H9 (cell line): ENCODE data around the gene HSPBP1. TPM values are rescaled to one million over a fixed set of nuclear protein-coding genes. Genes with fewer than 3 reads are reported as not detected.
A peak's percentile ranks its signal among the peaks of the same experiment; 100 is the strongest.

Source experiments
- DNase-seq: peaks from one replicate; pipeline ENCODE4 v3.0.0-alpha.2; 2017
- H2AFZ ChIP-seq: one replicate; pipeline ENCODE4 v1.6.1; 2013; ENCODE audit warnings: mild to moderate bottlenecking, low read length, control low read depth, moderate library complexity
- H2AK5ac ChIP-seq: 2 replicates; pipeline ENCODE4 v1.6.1; 2013; ENCODE audit warnings: low read length, control low read depth, mixed read lengths; ENCODE audit not compliant: insufficient read length
- H2BK120ac ChIP-seq: one replicate; pipeline ENCODE4 v1.6.1; 2013; ENCODE audit warnings: low read depth, mild to moderate bottlenecking, low read length, control low read depth, inconsistent platforms; ENCODE audit not compliant: poor library complexity, severe bottlenecking
- H2BK12ac ChIP-seq: 2 replicates; pipeline ENCODE4 v1.6.1; 2013; ENCODE audit warnings: low read length, control low read depth, mixed read lengths, low read depth; ENCODE audit not compliant: insufficient read length
- H2BK15ac ChIP-seq: 2 replicates; pipeline ENCODE4 v1.6.1; 2013; ENCODE audit warnings: low read depth, low read length, control low read depth
- H2BK20ac ChIP-seq: one replicate; pipeline ENCODE4 v1.6.1; 2013; ENCODE audit warnings: low read depth, mild to moderate bottlenecking, low read length, control low read depth, inconsistent platforms; ENCODE audit not compliant: poor library complexity, severe bottlenecking
- H2BK5ac ChIP-seq: 2 replicates; pipeline ENCODE4 v1.6.1; 2013; ENCODE audit warnings: low read length, control low read depth, mixed read lengths; ENCODE audit not compliant: insufficient read length
- H3K14ac ChIP-seq: 2 replicates; pipeline ENCODE4 v1.6.1; 2013; ENCODE audit warnings: low read length, control low read depth; ENCODE audit not compliant: insufficient read depth
- H3K18ac ChIP-seq: 2 replicates; pipeline ENCODE4 v1.6.1; 2013; ENCODE audit warnings: low read depth, mild to moderate bottlenecking, mixed read lengths, low read length, control low read depth; ENCODE audit not compliant: insufficient read length
- H3K23ac ChIP-seq: 2 replicates; pipeline ENCODE4 v1.6.1; 2013; ENCODE audit warnings: low read length, control low read depth, mixed read lengths, low read depth; ENCODE audit not compliant: insufficient read length
- H3K23me2 ChIP-seq: 2 replicates; pipeline ENCODE4 v1.6.1; 2013; ENCODE audit warnings: low read depth, mild to moderate bottlenecking, mixed read lengths, low read length, control low read depth; ENCODE audit not compliant: insufficient read length, poor library complexity, severe bottlenecking
- H3K27ac ChIP-seq: 2 replicates; pipeline ENCODE4 v1.5.1; 2013; ENCODE audit warnings: low read length, control low read depth, mixed read lengths, low read depth; ENCODE audit not compliant: insufficient read length
- H3K27me3 ChIP-seq: 2 replicates; pipeline ENCODE4 v1.6.1; 2013; ENCODE audit warnings: low read length, control low read depth, inconsistent platforms; ENCODE audit not compliant: insufficient read depth
- H3K4ac ChIP-seq: 2 replicates; pipeline ENCODE4 v1.6.1; 2013; ENCODE audit warnings: low read depth, mild to moderate bottlenecking, control low read depth, inconsistent platforms, low read length, moderate library complexity
- H3K4me1 ChIP-seq: 2 replicates; pipeline ENCODE4 v1.6.1; 2013; ENCODE audit warnings: low read length, control low read depth, inconsistent platforms; ENCODE audit not compliant: insufficient read depth
- H3K4me2 ChIP-seq: 2 replicates; pipeline ENCODE4 v1.6.1; 2013; ENCODE audit warnings: low read length, control low read depth, mixed read lengths; ENCODE audit not compliant: insufficient read length, insufficient read depth
- H3K56ac ChIP-seq: 2 replicates; pipeline ENCODE4 v1.6.1; 2013; ENCODE audit warnings: low read depth, mild to moderate bottlenecking, mixed read lengths, low read length, control low read depth; ENCODE audit not compliant: insufficient read length
- H3K79me1 ChIP-seq: 2 replicates; pipeline ENCODE4 v1.6.1; 2013; ENCODE audit warnings: low read depth, mild to moderate bottlenecking, moderate library complexity, low read length, control low read depth, inconsistent platforms; ENCODE audit not compliant: insufficient read depth, poor library complexity, severe bottlenecking
- H3K79me2 ChIP-seq: 2 replicates; pipeline ENCODE4 v1.6.1; 2013; ENCODE audit warnings: low read length, control low read depth, inconsistent platforms; ENCODE audit not compliant: insufficient read depth
- H3K9ac ChIP-seq: 2 replicates; pipeline ENCODE4 v1.6.1; 2013; ENCODE audit warnings: low read length, control low read depth, mixed read lengths; ENCODE audit not compliant: insufficient read length; ENCODE audit errors: extremely low read depth
- H3K9me3 ChIP-seq: one replicate; pipeline ENCODE4 v1.6.1; 2013; ENCODE audit warnings: low read depth, low read length, inconsistent platforms; ENCODE audit not compliant: control insufficient read depth
- H3T11ph ChIP-seq: one replicate; pipeline ENCODE4 v1.6.1; 2013; ENCODE audit warnings: mild to moderate bottlenecking, low read length, control low read depth, inconsistent platforms
- H4K20me1 ChIP-seq: one replicate; pipeline ENCODE4 v1.6.1; 2013; ENCODE audit not compliant: control insufficient read depth, insufficient read length, insufficient read depth
- H4K5ac ChIP-seq: 2 replicates; pipeline ENCODE4 v1.6.1; 2013; ENCODE audit warnings: low read depth, mild to moderate bottlenecking, mixed read lengths, low read length, control low read depth; ENCODE audit not compliant: insufficient read length
- H4K8ac ChIP-seq: replicated peaks from 2 replicates; pipeline ENCODE4 v1.6.1; 2013; ENCODE audit warnings: low read length, control low read depth, mixed read lengths, low read depth; ENCODE audit not compliant: insufficient read length
- H4K91ac ChIP-seq: 2 replicates; pipeline ENCODE4 v1.6.1; 2013; ENCODE audit warnings: low read depth, mild to moderate bottlenecking, moderate library complexity, mixed read lengths, low read length, control low read depth; ENCODE audit not compliant: insufficient read length
- H3K27ac Mint-ChIP-seq, 3 experiments: 2 replicates in 2 of 3; 3 replicates in 1 of 3; pipeline ENCODE4 v1.8.0; 2020 to 2021; ENCODE audit warnings: mixed read lengths in 3 of 3, mild to moderate bottlenecking in 1 of 3, moderate library complexity in 1 of 3
- H3K27me3 Mint-ChIP-seq: 2 replicates; pipeline ENCODE4 v1.8.0; 2021; ENCODE audit warnings: low read depth, mild to moderate bottlenecking, moderate library complexity, mixed read lengths
- H3K36me3 Mint-ChIP-seq, 3 experiments: 2 replicates in 2 of 3; 3 replicates in 1 of 3; pipeline ENCODE4 v1.8.0; 2020 to 2021; ENCODE audit warnings: low read depth in 3 of 3, mixed read lengths in 3 of 3; ENCODE audit not compliant: insufficient read depth in 1 of 3
- H3K4me1 Mint-ChIP-seq, 2 experiments: 2 replicates each; pipeline ENCODE4 v1.8.0; 2020; ENCODE audit warnings: mixed read lengths in 2 of 2
- H3K4me3 Mint-ChIP-seq, 2 experiments: 2 replicates in 1 of 2; 3 replicates in 1 of 2; pipeline ENCODE4 v1.8.0; 2020 to 2021; ENCODE audit warnings: mild to moderate bottlenecking in 2 of 2, mixed read lengths in 2 of 2, moderate library complexity in 1 of 2
- H3K9me3 Mint-ChIP-seq, 2 experiments: 2 replicates in 1 of 2; 3 replicates in 1 of 2; pipeline ENCODE4 v1.8.0; 2020; ENCODE audit warnings: mild to moderate bottlenecking in 2 of 2, mixed read lengths in 2 of 2, moderate library complexity in 1 of 2
- WGBS: extraction: QIAGEN DNeasy Blood & Tissue Kit; methylation state at CpG from one replicate; pipeline ENCODE4 v1.1.7; 2013; ENCODE audit warnings: missing lambda C conversion rate, low lambda C conversion rate, mixed read lengths; ENCODE audit not compliant: insufficient read length; ENCODE audit errors: extremely low coverage; 5-methylcytosine and 5-hydroxymethylcytosine counted together
- total RNA-seq: library from RNA; stranded (reverse); gene quantifications from 2 replicates; pipeline ENCODE4 v1.2.1, GENCODE V29; 2021
- TF ChIP-seq, protein P1 (sequence below): fragments of 200-600 bp; sonication (generic); conservative IDR thresholded peaks from 3 replicates; pipeline ENCODE4 v1.8.0; 2021; ENCODE audit warnings: antibody characterized with exemption, mild to moderate bottlenecking

The HSPBP1 gene
- total RNA-seq, 1 experiment from 2014 or later = 47.4 TPM

DNA sequence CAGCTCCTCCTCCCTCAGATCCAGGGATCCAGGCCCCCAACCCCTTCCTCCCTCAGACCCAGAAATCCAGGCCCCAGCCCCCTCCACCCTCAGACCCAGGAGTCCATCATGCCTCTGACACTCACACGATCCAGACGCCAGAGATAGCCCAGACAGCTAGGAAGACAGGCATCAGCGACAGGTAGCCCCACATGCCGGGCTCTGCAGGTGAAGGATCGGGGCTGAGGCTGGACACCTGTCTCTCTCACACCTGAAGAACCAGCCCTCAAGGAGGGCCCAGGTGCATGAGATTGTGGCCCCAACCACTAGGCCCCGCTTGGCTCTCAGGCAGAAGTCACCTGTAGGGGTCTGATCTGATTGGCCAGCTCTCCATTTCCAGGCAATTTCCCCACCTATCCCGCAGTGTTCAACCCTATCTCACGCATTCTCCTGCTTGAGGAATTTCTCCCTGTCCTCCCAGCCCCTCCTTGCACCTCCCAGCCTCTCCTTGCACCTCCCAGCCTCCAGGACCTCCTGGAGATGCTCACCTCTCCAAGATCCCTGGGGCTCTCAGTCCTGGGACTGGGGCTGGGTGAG, 41.0 kb upstream of the HSPBP1 start:
- H3K27ac Mint-ChIP-seq = no peak overlapping the region; a peak in 1 of 7 replicates
- peaks cover 21 to 36% of the 10 kb centered on the region in 2 experiments for H3K4me1 Mint-ChIP-seq
- Histone ChIP-seq H4K8ac (no peak overlapping the region), H2BK20ac (no peak overlapping the region), H2AFZ (no peak overlapping the region), H3K4me1 (no peaks in the 10 kb centered on the region), H3K18ac (no peak overlapping the region), H3K23ac (no peak overlapping the region), H2BK120ac (no peak overlapping the region), H3T11ph (no peak overlapping the region), H2BK5ac (no peak overlapping the region), H3K4me2 (no peak overlapping the region), H3K23me2 (no peaks in the 10 kb centered on the region), H3K79me2 (no peaks in the 10 kb centered on the region), H3K79me1 (no peaks in the 10 kb centered on the region), H2BK15ac (no peak overlapping the region), H4K20me1 (no peaks in the 10 kb centered on the region), H4K5ac (no peak overlapping the region), H3K9me3 (no peaks in the 10 kb centered on the region), H3K9ac (no peak overlapping the region), H2AK5ac (no peak overlapping the region), H3K27me3 (no peaks in the 10 kb centered on the region; the same call in 1 of the 2 replicates), H3K14ac (no peak overlapping the region), H3K27ac (no peak overlapping the region), H3K56ac (no peak overlapping the region), H4K91ac (no peak overlapping the region), H2BK12ac (no peak overlapping the region), H3K4ac (no peak overlapping the region)
- H3K36me3 Mint-ChIP-seq = no peaks in the 10 kb centered on the region
- peaks cover 23% of the 10 kb centered on the region for H3K27me3 Mint-ChIP-seq
- WGBS = no CpG with 5 or more reads among the region's 8 CpGs
- TF ChIP-seq, protein P1, sequence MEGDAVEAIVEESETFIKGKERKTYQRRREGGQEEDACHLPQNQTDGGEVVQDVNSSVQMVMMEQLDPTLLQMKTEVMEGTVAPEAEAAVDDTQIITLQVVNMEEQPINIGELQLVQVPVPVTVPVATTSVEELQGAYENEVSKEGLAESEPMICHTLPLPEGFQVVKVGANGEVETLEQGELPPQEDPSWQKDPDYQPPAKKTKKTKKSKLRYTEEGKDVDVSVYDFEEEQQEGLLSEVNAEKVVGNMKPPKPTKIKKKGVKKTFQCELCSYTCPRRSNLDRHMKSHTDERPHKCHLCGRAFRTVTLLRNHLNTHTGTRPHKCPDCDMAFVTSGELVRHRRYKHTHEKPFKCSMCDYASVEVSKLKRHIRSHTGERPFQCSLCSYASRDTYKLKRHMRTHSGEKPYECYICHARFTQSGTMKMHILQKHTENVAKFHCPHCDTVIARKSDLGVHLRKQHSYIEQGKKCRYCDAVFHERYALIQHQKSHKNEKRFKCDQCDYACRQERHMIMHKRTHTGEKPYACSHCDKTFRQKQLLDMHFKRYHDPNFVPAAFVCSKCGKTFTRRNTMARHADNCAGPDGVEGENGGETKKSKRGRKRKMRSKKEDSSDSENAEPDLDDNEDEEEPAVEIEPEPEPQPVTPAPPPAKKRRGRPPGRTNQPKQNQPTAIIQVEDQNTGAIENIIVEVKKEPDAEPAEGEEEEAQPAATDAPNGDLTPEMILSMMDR = no peak
- H3K9me3 Mint-ChIP-seq = no peaks in the 10 kb centered on the region; a peak in 1 of 5 replicates
- no peak overlapping the region for H3K4me3 Mint-ChIP-seq
- DNase-seq = peak; percentile 27
